ENCODE results near the gene SPDYA. TPM values are rescaled to one million over a fixed set of nuclear protein-coding genes. Genes with fewer than 3 reads are reported as not detected.

SPDYA gene
- total RNA-seq, 2 donors from 2014 or later = 1.5 to 1.6 TPM

DNA sequence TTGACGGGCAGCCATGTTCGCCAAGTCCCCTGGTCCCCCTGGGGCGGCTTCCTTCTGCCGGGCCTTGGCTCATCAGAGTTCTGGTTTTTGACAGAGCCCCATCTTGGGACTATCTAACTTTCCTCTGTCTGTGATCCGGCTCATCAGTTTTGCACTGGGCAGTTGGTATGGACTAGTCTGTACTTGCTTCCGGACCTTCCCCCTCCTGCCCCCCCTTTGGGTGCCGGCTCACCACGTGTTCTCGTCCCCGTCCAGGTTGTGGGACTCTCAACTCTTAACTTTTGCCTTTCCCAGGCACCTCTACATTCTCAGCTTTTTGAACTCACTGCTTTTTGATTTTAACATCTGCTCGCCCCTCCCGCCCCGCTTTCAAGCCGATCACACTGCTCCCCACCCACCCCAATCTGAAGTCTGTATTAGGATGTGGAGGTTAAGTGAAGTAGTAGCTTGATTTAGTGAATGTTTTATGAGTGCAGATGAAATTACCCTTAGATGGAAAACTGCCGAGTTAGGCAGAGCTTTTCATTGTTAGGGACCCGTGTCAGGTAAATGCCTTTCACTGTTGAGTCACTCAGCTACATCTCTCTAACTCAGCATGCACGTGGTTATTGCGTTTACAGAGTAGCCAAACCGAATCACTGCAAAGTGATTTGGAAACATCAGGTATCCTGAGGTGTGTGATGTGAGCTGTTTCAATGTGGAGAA is 84.7 kb downstream of the SPDYA start:
- intact Hi-C loops (cut with DNase I, micrococcal nuclease) = no loop called here
- peak; percentile 16 for ATAC-seq
- DNase-seq = peak; percentile 32 to 38

GRCh38 chr2:28896906-28897305 is 86.3 kb downstream of the SPDYA start:
- DNase-seq (no peak), ATAC-seq (no peak)
- intact Hi-C loops (cut with DNase I, micrococcal nuclease) = no loop called here

DNA sequence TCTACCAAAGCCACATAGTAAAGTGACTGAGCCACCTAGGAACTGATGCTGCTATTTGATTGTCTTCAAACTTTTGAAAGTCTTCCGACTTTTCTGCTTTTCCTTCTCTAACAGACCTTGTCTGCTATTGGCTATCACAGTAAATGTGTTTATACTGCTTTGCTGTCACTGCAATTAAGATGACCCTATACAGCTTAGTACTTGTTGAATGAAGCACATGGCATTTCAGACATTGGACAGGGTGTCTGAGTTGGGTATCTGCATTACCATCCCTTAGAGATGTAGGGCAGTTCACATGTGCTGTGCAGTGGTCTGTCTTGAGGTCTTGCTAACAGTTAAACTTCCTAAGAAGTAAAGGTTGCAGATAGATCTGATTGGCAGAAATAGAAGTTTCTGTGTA is 87.4 kb downstream of the SPDYA start:
- intact Hi-C loops (cut with DNase I, micrococcal nuclease) = no loop called here
- no peak for DNase-seq
- no peak for ATAC-seq

Other genes with a start within 250 kb of the SPDYA start
- 100 to 1,000 TPM; 283 to 395 TPM for gene PPP1CB, start 59.0 kb upstream of the SPDYA start, total RNA-seq
- 10 to 100 TPM in 1 of 2 donors, 1 to 10 TPM in 1; 8.3 to 12.1 TPM for gene TRMT61B, start 59.5 kb downstream of the SPDYA start, total RNA-seq
- gene WDR43, start 83.8 kb downstream of the SPDYA start, total RNA-seq = 10 to 100 TPM; 30.8 to 38.2 TPM
- under 1 TPM; 0.17 to 0.64 TPM for gene TOGARAM2, start 170.5 kb downstream of the SPDYA start, total RNA-seq